ENCODE data around the gene HACD2. TPM values are rescaled to one million over a fixed set of nuclear protein-coding genes. Genes with fewer than 3 reads are reported as not detected.
A peak's percentile ranks its signal among the peaks of the same experiment; 100 is the strongest.

The HACD2 gene
- total and polyA plus RNA-seq, 2 donors (not counting 3 experiments of a cell fraction or from before 2014, with no cell fraction given) = 17.0 to 20.9 TPM

- Histone ChIP-seq H3K4me3 (replicated peaks in 1 of 3; ENCODE audit: insufficient read depth in 1 of 3, low read depth in 1 of 3, low read length in 3 of 3) (no peak overlapping the region), H3K4me1 (ENCODE audit: control insufficient read depth, extremely low read depth, insufficient read depth, low read length) (no peaks in the 10 kb centered on the region), H3K9ac (replicated peaks; ENCODE audit: extremely low read depth, insufficient read depth, low read length) (no peak overlapping the region), H3K9me1 (replicated peaks; ENCODE audit: control insufficient read depth, extremely low read depth, insufficient read depth, low read length) (no peaks in the 10 kb centered on the region), H3K36me3 (ENCODE audit: control insufficient read depth in 2 of 2, extremely low read depth in 1 of 2, insufficient read depth in 2 of 2, low read length in 2 of 2) (peaks cover 0 to 2% of the 10 kb centered on the region in 2 experiments), H4K20me1 (replicated peaks; ENCODE audit: control insufficient read depth, extremely low read depth, insufficient read depth, low read length) (no peaks in the 10 kb centered on the region), H3K4me2 (ENCODE audit: insufficient read depth, low read length) (no peak overlapping the region), H3K9me3 (replicated peaks; ENCODE audit: control insufficient read depth, insufficient read depth, low read length) (no peaks in the 10 kb centered on the region), H3K27ac (ENCODE audit: insufficient read depth, low read depth, low read length) (no peak overlapping the region), H3K27me3 (ENCODE audit: control insufficient read depth in 2 of 2, insufficient read depth in 2 of 2, low read length in 2 of 2) (no peaks in the 10 kb centered on the region), H2AFZ (ENCODE audit: low read depth, low read length) (no peak overlapping the region), H3K79me2 (ENCODE audit: control insufficient read depth, insufficient read depth, low read length) (no peaks in the 10 kb centered on the region)
- FAIRE-seq (no peak), DNase-seq (ENCODE audit: low read depth, low spot score) (peak; percentile 33)
- CTCF ChIA-PET = interaction anchor here (0.8 to 2.5 kb wide), 6 partner anchors 8 to 148 kb away, joined by 3 to 11 read pairs (median 6); partner anchors contain the start of gene HACD2
- TF ChIP-seq POLR2A (IDR thresholded peaks at IDR 0.05; ENCODE audit: low read depth, low read length) (no peak), GATA2 (IDR thresholded peaks at IDR 0.05; ENCODE audit: insufficient read depth, insufficient read length, low read depth, low read length) (no peak), JUN (IDR thresholded peaks at IDR 0.05; ENCODE audit: borderline replicate concordance, insufficient read depth, insufficient read length, low read depth) (no peak), CTCF (IDR thresholded peaks at IDR 0.05; ENCODE audit: extremely low read depth in 1 of 2, insufficient read depth in 1 of 2, low read depth in 1 of 2, low read length in 2 of 2) (no peak), MYC (IDR thresholded peaks at IDR 0.05; ENCODE audit: low read depth, low read length) (no peak)
- TF ChIP-seq, protein P1, sequence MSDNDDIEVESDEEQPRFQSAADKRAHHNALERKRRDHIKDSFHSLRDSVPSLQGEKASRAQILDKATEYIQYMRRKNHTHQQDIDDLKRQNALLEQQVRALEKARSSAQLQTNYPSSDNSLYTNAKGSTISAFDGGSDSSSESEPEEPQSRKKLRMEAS (IDR thresholded peaks at IDR 0.05; ENCODE audit: insufficient read depth, insufficient read length) = no peak
- BruUV-seq (replicated peaks) = no TSS peak
- dilution Hi-C loops (cut with MboI; ENCODE audit: extremely low pct_ligation_motif_present, low sequenced_read_pairs) (no loop called here), intact Hi-C loops (cut with micrococcal nuclease) (no loop called here)
- POLR2A ChIA-PET = no interaction called here
Measured at GRCh38 chr3:123576122-123576521, 8.7 kb downstream of the HACD2 start.

GRCh38 chr3:123571973-123572365 is 12.9 kb downstream of the HACD2 start:
- TF ChIP-seq JUN (IDR thresholded peaks at IDR 0.05; ENCODE audit: borderline replicate concordance, insufficient read depth, insufficient read length, low read depth) (no peak), CTCF (IDR thresholded peaks at IDR 0.05; ENCODE audit: extremely low read depth in 1 of 2, insufficient read depth in 1 of 2, low read depth in 1 of 2, low read length in 2 of 2) (no peak), EZH2 (IDR thresholded peaks at IDR 0.05; ENCODE audit: borderline replicate concordance, low read depth, low read length, severe bottlenecking) (no peak), POLR2A (IDR thresholded peaks at IDR 0.05; ENCODE audit: low read depth, low read length) (no peak), MYC (IDR thresholded peaks at IDR 0.05; ENCODE audit: low read depth, low read length) (no peak), GATA2 (IDR thresholded peaks at IDR 0.05; ENCODE audit: insufficient read depth, insufficient read length, low read depth, low read length) (no peak), FOS (IDR thresholded peaks at IDR 0.05; ENCODE audit: borderline replicate concordance, insufficient read depth, low read length) (no peak), POLR2AphosphoS5 (IDR thresholded peaks at IDR 0.05; ENCODE audit: insufficient read depth, low read depth, low read length) (no peak)
- TF ChIP-seq, protein P1 (IDR thresholded peaks at IDR 0.05; ENCODE audit: insufficient read depth, insufficient read length) = no peak
- no TSS peak for BruUV-seq (replicated peaks)
- intact Hi-C loops (cut with micrococcal nuclease) (no loop called here), dilution Hi-C loops (cut with MboI; ENCODE audit: extremely low pct_ligation_motif_present, low sequenced_read_pairs) (no loop called here)
- Histone ChIP-seq H3K36me3 (ENCODE audit: control insufficient read depth in 2 of 2, extremely low read depth in 1 of 2, insufficient read depth in 2 of 2, low read length in 2 of 2) (peaks cover 0 to 2% of the 10 kb centered on the region in 2 experiments), H3K9me1 (replicated peaks; ENCODE audit: control insufficient read depth, extremely low read depth, insufficient read depth, low read length) (no peaks in the 10 kb centered on the region), H3K79me2 (ENCODE audit: control insufficient read depth, insufficient read depth, low read length) (no peaks in the 10 kb centered on the region), H2AFZ (ENCODE audit: low read depth, low read length) (no peak overlapping the region), H3K9me3 (replicated peaks; ENCODE audit: control insufficient read depth, insufficient read depth, low read length) (no peaks in the 10 kb centered on the region), H3K4me3 (replicated peaks in 1 of 3; ENCODE audit: insufficient read depth in 1 of 3, low read depth in 1 of 3, low read length in 3 of 3) (no peak overlapping the region), H3K4me1 (ENCODE audit: control insufficient read depth, extremely low read depth, insufficient read depth, low read length) (no peaks in the 10 kb centered on the region), H3K27me3 (ENCODE audit: control insufficient read depth in 2 of 2, insufficient read depth in 2 of 2, low read length in 2 of 2) (no peaks in the 10 kb centered on the region), H3K4me2 (ENCODE audit: insufficient read depth, low read length) (no peak overlapping the region), H3K9ac (replicated peaks; ENCODE audit: extremely low read depth, insufficient read depth, low read length) (no peak overlapping the region), H4K20me1 (replicated peaks; ENCODE audit: control insufficient read depth, extremely low read depth, insufficient read depth, low read length) (no peaks in the 10 kb centered on the region), H3K27ac (ENCODE audit: insufficient read depth, low read depth, low read length) (no peak overlapping the region)
- DNase-seq (ENCODE audit: low read depth, low spot score) (no peak), FAIRE-seq (no peak)
- CTCF ChIA-PET = interaction anchor here (0.6 to 2.3 kb wide), 3 partner anchors 10 to 70 kb away, joined by 3 to 13 read pairs (median 4); no protein-coding TSS in a partner anchor
- POLR2A ChIA-PET = no interaction called here

Measured in endothelial cell of umbilical vein (primary cell).